K562 (cell line): ENCODE data around the gene TRIM24. TPM values are rescaled to one million over a fixed set of nuclear protein-coding genes. Genes with fewer than 3 reads are reported as not detected.

Experiments
- HDAC3 ChIP-seq: fragments of 450-650 bp; IDR thresholded peaks from 2 replicates; pipeline ENCODE4 v1.6.1; 2018; ENCODE audit warnings: borderline replicate concordance, mild to moderate bottlenecking, moderate library complexity; ENCODE audit not compliant: partially characterized antibody
- JUND ChIP-seq, 2 experiments: IDR thresholded peaks; 2 replicates in 1 of 2; 3 replicates in 1 of 2; pipeline ENCODE4 v1.6.1; 2011; ENCODE audit warnings: borderline replicate concordance in 2 of 2, low read depth in 2 of 2, low read length in 2 of 2, improper control_type of control experiment in 1 of 2, missing biosample characterization in 1 of 2, missing genetic modification characterization in 1 of 2, missing genetic modification reagents in 1 of 2
- KDM4B ChIP-seq, 2 experiments: fragments of 450-650 bp in 1 of 2; sonication (generic) in 1 of 2; IDR thresholded peaks; 2 replicates each; pipeline ENCODE4 v1.6.1; 2016 to 2017; ENCODE audit warnings: borderline replicate concordance in 2 of 2, antibody characterized with exemption in 1 of 2, low read depth in 1 of 2, mild to moderate bottlenecking in 1 of 2
- PML ChIP-seq: IDR thresholded peaks from 2 replicates; pipeline ENCODE4 v1.6.1; 2012; ENCODE audit warnings: low read length, inconsistent platforms
- POLR2AphosphoS5 ChIP-seq: IDR thresholded peaks from 2 replicates; pipeline ENCODE4 v1.6.1; 2011; ENCODE audit warnings: mild to moderate bottlenecking, low read depth, low read length, moderate library complexity; ENCODE audit not compliant: control insufficient read depth, insufficient read depth
- PRPF4 ChIP-seq: fragments of 200-400 bp; formaldehyde crosslinking; IDR thresholded peaks from one replicate; pipeline ENCODE4 v1.6.1; 2017; ENCODE audit warnings: low read length, low read depth, mild to moderate bottlenecking; ENCODE audit not compliant: insufficient read depth, poor library complexity, severe bottlenecking
- TCF3 ChIP-seq: sonication (generic); formaldehyde crosslinking; IDR thresholded peaks from 2 replicates; pipeline ENCODE4 v1.4.0; 2020; ENCODE audit warnings: mild to moderate bottlenecking, missing genetic modification reagents
- TRIM24 ChIP-seq, 2 experiments: fragments of 450-650 bp; IDR thresholded peaks; 2 replicates each; pipeline ENCODE4 v1.6.1; 2016
- ZKSCAN1 ChIP-seq: fragments of 150-350 bp; IDR thresholded peaks from 2 replicates; pipeline ENCODE4 v1.6.1; 2016; ENCODE audit warnings: low read depth, low read length
- ZNF707 ChIP-seq: fragments of 250-450 bp; sonication (Bioruptor Pico); conservative IDR thresholded peaks from 2 replicates; pipeline ENCODE4 v1.8.0; 2022; ENCODE audit warnings: inconsistent platforms, mild to moderate bottlenecking, moderate library complexity
- polyA plus RNA-seq, 8 experiments: library from polyadenylated mRNA; depleted of rRNA in 4 of 8; stranded (reverse) in 5 of 8; unstranded in 3 of 8; fragments of >200 nt; fragmentation: Nextera tagmentation in 2 of 8; fragmentation: Illumina TruSeq in 1 of 8; extraction: Ambion mirVana in 2 of 8; extraction: Trizol in 1 of 8; gene quantifications; 2 replicates each; pipeline versions ENCODE4 v1.2.1 to v1.2.3, GENCODE V29; 2011 to 2014; ENCODE audit warnings: inconsistent platforms in 1 of 8, missing spikeins in 1 of 8
- total RNA-seq, 7 experiments: library from RNA; depleted of rRNA in 6 of 7; stranded (reverse); fragments of >200 nt in 6 of 7; fragmentation: Illumina TruSeq in 2 of 7; extraction: Trizol in 2 of 7; gene quantifications; 2 replicates each; pipeline versions ENCODE4 v1.2.1 to v1.2.3, GENCODE V29; 2011 to 2021; ENCODE audit warnings: low replicate concordance in 1 of 7
- TF ChIP-seq, protein P1 (sequence below): IDR thresholded peaks from 2 replicates; pipeline ENCODE4 v1.6.1; 2012; ENCODE audit warnings: low read depth, low read length, improper control_type of control experiment, borderline replicate concordance
- TF ChIP-seq, protein P2 (sequence below): fragments of 450-650 bp; IDR thresholded peaks from 2 replicates; pipeline ENCODE4 v1.7.1; 2018; ENCODE audit warnings: mild to moderate bottlenecking, low read depth; ENCODE audit not compliant: partially characterized antibody
- TF ChIP-seq, protein P3 (sequence below): IDR thresholded peaks from 2 replicates; pipeline ENCODE4 v1.6.1; 2014; ENCODE audit warnings: antibody characterized with exemption
- TF ChIP-seq, protein P4 (sequence below): sonication (generic); formaldehyde crosslinking; IDR thresholded peaks from 2 replicates; pipeline ENCODE4 v1.5.0; 2020; ENCODE audit warnings: missing genetic modification reagents
- TF ChIP-seq, protein P5 (sequence below): sonication (generic); formaldehyde crosslinking; IDR thresholded peaks from 2 replicates; pipeline ENCODE4 v1.8.0; 2023; ENCODE audit warnings: mild to moderate bottlenecking, missing genetic modification reagents

The TRIM24 gene
- total and polyA plus RNA-seq, 9 of the 15 experiments (the other 6 are each of a cell fraction or from before 2014, with no cell fraction given): 13.4 to 74.0 (median 41.7) TPM

DNA sequence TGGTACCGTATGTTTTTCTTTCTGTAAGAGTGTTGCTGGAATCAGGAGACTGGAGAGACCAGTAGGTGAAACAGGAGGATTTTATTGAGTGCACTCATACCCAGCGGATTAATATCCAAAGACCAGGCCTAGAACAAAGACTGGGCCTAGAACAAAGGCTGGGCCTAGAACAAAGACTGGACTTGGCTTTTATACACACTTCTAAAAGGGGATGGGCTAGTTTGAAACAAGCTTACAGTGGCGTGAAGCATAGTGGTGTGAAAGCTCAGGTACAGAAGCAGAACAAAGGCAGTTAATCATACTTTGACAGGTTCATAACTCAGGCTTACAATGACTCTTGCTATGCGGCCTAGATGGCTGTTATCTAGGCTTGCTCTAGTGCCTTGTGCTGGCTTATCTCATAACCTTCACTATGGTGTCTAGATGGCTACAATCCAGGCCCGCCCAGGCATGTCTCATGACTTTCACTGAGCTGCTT lies 67.7 kb downstream of the TRIM24 start (continued):
- TF ChIP-seq, protein P1, sequence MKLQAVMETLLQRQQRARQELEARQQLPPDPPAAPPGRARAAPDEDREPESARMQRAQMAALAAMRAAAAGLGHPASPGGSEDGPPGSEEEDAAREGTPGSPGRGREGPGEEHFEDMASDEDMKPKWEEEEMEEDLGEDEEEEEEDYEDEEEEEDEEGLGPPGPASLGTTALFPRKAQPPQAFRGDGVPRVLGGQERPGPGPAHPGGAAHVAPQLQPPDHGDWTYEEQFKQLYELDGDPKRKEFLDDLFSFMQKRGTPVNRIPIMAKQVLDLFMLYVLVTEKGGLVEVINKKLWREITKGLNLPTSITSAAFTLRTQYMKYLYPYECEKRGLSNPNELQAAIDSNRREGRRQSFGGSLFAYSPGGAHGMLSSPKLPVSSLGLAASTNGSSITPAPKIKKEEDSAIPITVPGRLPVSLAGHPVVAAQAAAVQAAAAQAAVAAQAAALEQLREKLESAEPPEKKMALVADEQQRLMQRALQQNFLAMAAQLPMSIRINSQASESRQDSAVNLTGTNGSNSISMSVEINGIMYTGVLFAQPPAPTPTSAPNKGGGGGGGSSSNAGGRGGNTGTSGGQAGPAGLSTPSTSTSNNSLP: peak; percentile 47; the same call in 1 of the 2 replicates
- TF ChIP-seq POLR2AphosphoS5: peak; percentile 53; the same call in 1 of the 2 replicates
- TF ChIP-seq TCF3 (CRISPR knock-in tag): peak; percentile 90
- peak; percentile 54; the same call in 1 of the 2 replicates for TF ChIP-seq PML
- TF ChIP-seq ZKSCAN1: no peak; the same call in 1 of the 2 replicates
- TF ChIP-seq, protein P2, sequence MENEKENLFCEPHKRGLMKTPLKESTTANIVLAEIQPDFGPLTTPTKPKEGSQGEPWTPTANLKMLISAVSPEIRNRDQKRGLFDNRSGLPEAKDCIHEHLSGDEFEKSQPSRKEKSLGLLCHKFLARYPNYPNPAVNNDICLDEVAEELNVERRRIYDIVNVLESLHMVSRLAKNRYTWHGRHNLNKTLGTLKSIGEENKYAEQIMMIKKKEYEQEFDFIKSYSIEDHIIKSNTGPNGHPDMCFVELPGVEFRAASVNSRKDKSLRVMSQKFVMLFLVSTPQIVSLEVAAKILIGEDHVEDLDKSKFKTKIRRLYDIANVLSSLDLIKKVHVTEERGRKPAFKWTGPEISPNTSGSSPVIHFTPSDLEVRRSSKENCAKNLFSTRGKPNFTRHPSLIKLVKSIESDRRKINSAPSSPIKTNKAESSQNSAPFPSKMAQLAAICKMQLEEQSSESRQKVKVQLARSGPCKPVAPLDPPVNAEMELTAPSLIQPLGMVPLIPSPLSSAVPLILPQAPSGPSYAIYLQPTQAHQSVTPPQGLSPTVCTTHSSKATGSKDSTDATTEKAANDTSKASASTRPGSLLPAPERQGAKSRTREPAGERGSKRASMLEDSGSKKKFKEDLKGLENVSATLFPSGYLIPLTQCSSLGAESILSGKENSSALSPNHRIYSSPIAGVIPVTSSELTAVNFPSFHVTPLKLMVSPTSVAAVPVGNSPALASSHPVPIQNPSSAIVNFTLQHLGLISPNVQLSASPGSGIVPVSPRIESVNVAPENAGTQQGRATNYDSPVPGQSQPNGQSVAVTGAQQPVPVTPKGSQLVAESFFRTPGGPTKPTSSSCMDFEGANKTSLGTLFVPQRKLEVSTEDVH: peak; percentile 85
- TF ChIP-seq JUND (IDR thresholded peaks at IDR 0.05; ENCODE audit: borderline replicate concordance, low read depth, low read length): peak; percentile 24; the same call in 1 of the 2 replicates
- TF ChIP-seq JUND (tag; IDR thresholded peaks at IDR 0.05; ENCODE audit: borderline replicate concordance, low read depth, low read length): peak; percentile 68; the same call in 1 of the 3 replicates
- TF ChIP-seq, protein P3, sequence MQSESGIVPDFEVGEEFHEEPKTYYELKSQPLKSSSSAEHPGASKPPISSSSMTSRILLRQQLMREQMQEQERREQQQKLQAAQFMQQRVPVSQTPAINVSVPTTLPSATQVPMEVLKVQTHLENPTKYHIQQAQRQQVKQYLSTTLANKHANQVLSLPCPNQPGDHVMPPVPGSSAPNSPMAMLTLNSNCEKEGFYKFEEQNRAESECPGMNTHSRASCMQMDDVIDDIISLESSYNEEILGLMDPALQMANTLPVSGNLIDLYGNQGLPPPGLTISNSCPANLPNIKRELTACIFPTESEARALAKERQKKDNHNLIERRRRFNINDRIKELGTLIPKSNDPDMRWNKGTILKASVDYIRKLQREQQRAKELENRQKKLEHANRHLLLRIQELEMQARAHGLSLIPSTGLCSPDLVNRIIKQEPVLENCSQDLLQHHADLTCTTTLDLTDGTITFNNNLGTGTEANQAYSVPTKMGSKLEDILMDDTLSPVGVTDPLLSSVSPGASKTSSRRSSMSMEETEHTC: peak; percentile 84; the same call in 1 of the 2 replicates
- TF ChIP-seq, protein P4, sequence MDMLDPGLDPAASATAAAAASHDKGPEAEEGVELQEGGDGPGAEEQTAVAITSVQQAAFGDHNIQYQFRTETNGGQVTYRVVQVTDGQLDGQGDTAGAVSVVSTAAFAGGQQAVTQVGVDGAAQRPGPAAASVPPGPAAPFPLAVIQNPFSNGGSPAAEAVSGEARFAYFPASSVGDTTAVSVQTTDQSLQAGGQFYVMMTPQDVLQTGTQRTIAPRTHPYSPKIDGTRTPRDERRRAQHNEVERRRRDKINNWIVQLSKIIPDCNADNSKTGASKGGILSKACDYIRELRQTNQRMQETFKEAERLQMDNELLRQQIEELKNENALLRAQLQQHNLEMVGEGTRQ: no peak
- TF ChIP-seq, protein P5, sequence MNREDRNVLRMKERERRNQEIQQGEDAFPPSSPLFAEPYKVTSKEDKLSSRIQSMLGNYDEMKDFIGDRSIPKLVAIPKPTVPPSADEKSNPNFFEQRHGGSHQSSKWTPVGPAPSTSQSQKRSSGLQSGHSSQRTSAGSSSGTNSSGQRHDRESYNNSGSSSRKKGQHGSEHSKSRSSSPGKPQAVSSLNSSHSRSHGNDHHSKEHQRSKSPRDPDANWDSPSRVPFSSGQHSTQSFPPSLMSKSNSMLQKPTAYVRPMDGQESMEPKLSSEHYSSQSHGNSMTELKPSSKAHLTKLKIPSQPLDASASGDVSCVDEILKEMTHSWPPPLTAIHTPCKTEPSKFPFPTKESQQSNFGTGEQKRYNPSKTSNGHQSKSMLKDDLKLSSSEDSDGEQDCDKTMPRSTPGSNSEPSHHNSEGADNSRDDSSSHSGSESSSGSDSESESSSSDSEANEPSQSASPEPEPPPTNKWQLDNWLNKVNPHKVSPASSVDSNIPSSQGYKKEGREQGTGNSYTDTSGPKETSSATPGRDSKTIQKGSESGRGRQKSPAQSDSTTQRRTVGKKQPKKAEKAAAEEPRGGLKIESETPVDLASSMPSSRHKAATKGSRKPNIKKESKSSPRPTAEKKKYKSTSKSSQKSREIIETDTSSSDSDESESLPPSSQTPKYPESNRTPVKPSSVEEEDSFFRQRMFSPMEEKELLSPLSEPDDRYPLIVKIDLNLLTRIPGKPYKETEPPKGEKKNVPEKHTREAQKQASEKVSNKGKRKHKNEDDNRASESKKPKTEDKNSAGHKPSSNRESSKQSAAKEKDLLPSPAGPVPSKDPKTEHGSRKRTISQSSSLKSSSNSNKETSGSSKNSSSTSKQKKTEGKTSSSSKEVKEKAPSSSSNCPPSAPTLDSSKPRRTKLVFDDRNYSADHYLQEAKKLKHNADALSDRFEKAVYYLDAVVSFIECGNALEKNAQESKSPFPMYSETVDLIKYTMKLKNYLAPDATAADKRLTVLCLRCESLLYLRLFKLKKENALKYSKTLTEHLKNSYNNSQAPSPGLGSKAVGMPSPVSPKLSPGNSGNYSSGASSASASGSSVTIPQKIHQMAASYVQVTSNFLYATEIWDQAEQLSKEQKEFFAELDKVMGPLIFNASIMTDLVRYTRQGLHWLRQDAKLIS (CRISPR knock-in tag): 0 out of 2 replicates have a peak, but pooled peaks have one; percentile 29
- no peak for TF ChIP-seq KDM4B (IDR thresholded peaks at IDR 0.05; ENCODE audit: borderline replicate concordance in 2 of 2, low read depth in 1 of 2)
- TF ChIP-seq HDAC3: peak; percentile 60
- TF ChIP-seq PRPF4: no peak
- TF ChIP-seq ZNF707 (CRISPR knock-in tag): peak; percentile 63
- TF ChIP-seq TRIM24 (IDR thresholded peaks at IDR 0.05): peak; percentile 93 to 98
